K562 (cell line): Measurements from ENCODE around the gene NKAPL. TPM values are rescaled to one million over a fixed set of nuclear protein-coding genes. Genes with fewer than 3 reads are reported as not detected.

ENCODE experiments used
- CREBBP ChIP-seq: IDR thresholded peaks from one replicate; pipeline ENCODE4 v1.6.1; 2012; ENCODE audit warnings: low read depth, mild to moderate bottlenecking, control low read depth, inconsistent platforms, low read length
- CTBP1 ChIP-seq: fragments of 450-650 bp; IDR thresholded peaks from 2 replicates; pipeline ENCODE4 v1.6.1; 2016; ENCODE audit warnings: borderline replicate concordance
- GTF2A2 ChIP-seq: IDR thresholded peaks from 2 replicates; pipeline ENCODE4 v1.6.1; 2016; ENCODE audit warnings: mild to moderate bottlenecking, missing genetic modification characterization, missing compliant biosample characterization
- HNRNPH1 ChIP-seq: fragments of 200-400 bp; formaldehyde crosslinking; optimal IDR thresholded peaks from 2 replicates; pipeline ENCODE3; 2017; ENCODE audit warnings: low read depth, mild to moderate bottlenecking, low read length, moderate library complexity
- SAFB2 ChIP-seq: fragments of 200-400 bp; formaldehyde crosslinking; IDR thresholded peaks from 2 replicates; pipeline ENCODE4 v1.6.1; 2018; ENCODE audit warnings: borderline replicate concordance, low read length, low read depth, moderate library complexity; ENCODE audit not compliant: severe bottlenecking
- ZNF174 ChIP-seq: fragments of 250-450 bp; sonication (Bioruptor Pico); IDR thresholded peaks from 2 replicates; pipeline ENCODE4 v1.4.0; 2020; ENCODE audit warnings: mild to moderate bottlenecking
- ZNF239 ChIP-seq: fragments of 250-450 bp; sonication (Bioruptor Pico); IDR thresholded peaks from 2 replicates; pipeline ENCODE4 v1.4.0; 2020; ENCODE audit warnings: mild to moderate bottlenecking
- ZNF507 ChIP-seq: conservative IDR thresholded peaks from 2 replicates; pipeline ENCODE4 v1.6.1; 2017; ENCODE audit warnings: missing genetic modification characterization, missing compliant biosample characterization
- ZNF75A ChIP-seq: fragments of 450-650 bp; formaldehyde crosslinking; IDR thresholded peaks from 2 replicates; pipeline ENCODE4 v1.4.0; 2020; ENCODE audit warnings: mild to moderate bottlenecking
- polyA plus RNA-seq, 8 experiments: library from polyadenylated mRNA; depleted of rRNA in 4 of 8; stranded (reverse) in 5 of 8; unstranded in 3 of 8; fragments of >200 nt; fragmentation: Nextera tagmentation in 2 of 8; fragmentation: Illumina TruSeq in 1 of 8; extraction: Ambion mirVana in 2 of 8; extraction: Trizol in 1 of 8; gene quantifications; 2 replicates each; pipeline versions ENCODE4 v1.2.1 to v1.2.3, GENCODE V29; 2011 to 2014; ENCODE audit warnings: inconsistent platforms in 1 of 8, missing spikeins in 1 of 8
- total RNA-seq, 7 experiments: library from RNA; depleted of rRNA in 6 of 7; stranded (reverse); fragments of >200 nt in 6 of 7; fragmentation: Illumina TruSeq in 2 of 7; extraction: Trizol in 2 of 7; gene quantifications; 2 replicates each; pipeline versions ENCODE4 v1.2.1 to v1.2.3, GENCODE V29; 2011 to 2021; ENCODE audit warnings: low replicate concordance in 1 of 7
- TF ChIP-seq, protein P1 (sequence below): sonication (generic); formaldehyde crosslinking; IDR thresholded peaks from 2 replicates; pipeline ENCODE4 v1.8.0; 2022; ENCODE audit warnings: missing genetic modification reagents, mild to moderate bottlenecking, borderline replicate concordance
- TF ChIP-seq, protein P2 (sequence below), 2 experiments: fragments of 450-650 bp in 1 of 2; sonication (generic) in 1 of 2; formaldehyde crosslinking in 1 of 2; IDR thresholded peaks in 1 of 2; conservative IDR thresholded peaks in 1 of 2; 2 replicates each; pipeline versions ENCODE4 v1.6.1 to v1.8.1; 2016 to 2023; ENCODE audit warnings: mild to moderate bottlenecking in 2 of 2, moderate library complexity in 2 of 2, inconsistent platforms in 1 of 2, missing genetic modification reagents in 1 of 2
- TF ChIP-seq, protein P3 (sequence below), 3 experiments: fragments of 200-800 bp in 1 of 3; fragments of 250-450 bp in 1 of 3; fragments of 450-650 bp in 1 of 3; sonication (Bioruptor Pico) in 1 of 3; sonication (Bioruptor generic) in 1 of 3; formaldehyde crosslinking in 1 of 3; IDR thresholded peaks; 2 replicates each; pipeline versions ENCODE4 v1.6.1 to v1.8.0; 2016 to 2022; ENCODE audit warnings: mild to moderate bottlenecking in 2 of 3, missing genetic modification characterization in 2 of 3, missing compliant biosample characterization in 1 of 3, moderate library complexity in 1 of 3
- TF ChIP-seq, protein P4 (sequence below): fragments of 250-450 bp; sonication (Bioruptor Pico); IDR thresholded peaks from 2 replicates; pipeline ENCODE4 v1.5.0; 2020; ENCODE audit warnings: mild to moderate bottlenecking
- TF ChIP-seq, protein P5 (sequence below): fragments of 250-450 bp; sonication (Bioruptor Pico); IDR thresholded peaks from 2 replicates; pipeline ENCODE4 v1.8.0; 2022; ENCODE audit warnings: inconsistent platforms, mild to moderate bottlenecking, moderate library complexity, borderline replicate concordance

NKAPL gene
- total and polyA plus RNA-seq, 9 of the 15 experiments (the other 6 are each of a cell fraction or from before 2014, with no cell fraction given) = not detected

DNA sequence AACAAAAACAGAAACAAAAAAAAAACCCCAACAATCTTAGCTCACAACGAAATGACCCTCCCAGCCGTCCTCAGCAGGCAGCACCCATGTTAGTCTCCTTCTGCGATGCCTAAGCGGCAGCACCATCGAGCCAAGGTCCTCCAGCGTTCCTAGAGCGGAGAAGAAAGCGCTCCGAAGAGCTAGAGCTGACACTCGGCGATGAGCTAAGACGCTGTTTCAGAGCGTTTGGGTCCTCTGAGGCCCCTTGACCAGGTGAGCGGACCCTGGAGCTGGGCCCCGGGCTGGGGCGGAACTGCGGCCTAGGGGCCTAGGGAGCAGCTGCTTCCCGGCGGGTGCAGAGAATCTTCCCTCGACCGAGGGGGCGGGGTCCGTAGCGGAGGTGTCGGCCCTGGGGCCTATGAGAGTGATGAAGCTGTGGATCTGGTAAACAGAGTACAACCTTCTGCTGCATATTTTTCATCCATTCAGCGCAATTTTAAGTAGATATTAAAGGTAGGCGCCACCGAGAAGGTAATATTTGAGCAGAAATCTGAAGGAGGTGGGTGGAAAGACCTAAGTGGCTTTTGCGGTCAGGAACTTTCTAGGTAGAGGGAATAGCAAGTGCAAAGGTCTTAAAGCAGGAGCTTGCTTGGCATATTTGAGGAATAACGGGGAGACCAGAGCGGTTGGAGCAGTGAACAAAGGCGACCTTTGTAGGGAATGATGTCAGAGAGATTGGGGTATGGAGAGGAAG is 8.0 kb downstream of the NKAPL start, which contains the start of gene ZSCAN26 (continued):
- TF ChIP-seq, protein P1, sequence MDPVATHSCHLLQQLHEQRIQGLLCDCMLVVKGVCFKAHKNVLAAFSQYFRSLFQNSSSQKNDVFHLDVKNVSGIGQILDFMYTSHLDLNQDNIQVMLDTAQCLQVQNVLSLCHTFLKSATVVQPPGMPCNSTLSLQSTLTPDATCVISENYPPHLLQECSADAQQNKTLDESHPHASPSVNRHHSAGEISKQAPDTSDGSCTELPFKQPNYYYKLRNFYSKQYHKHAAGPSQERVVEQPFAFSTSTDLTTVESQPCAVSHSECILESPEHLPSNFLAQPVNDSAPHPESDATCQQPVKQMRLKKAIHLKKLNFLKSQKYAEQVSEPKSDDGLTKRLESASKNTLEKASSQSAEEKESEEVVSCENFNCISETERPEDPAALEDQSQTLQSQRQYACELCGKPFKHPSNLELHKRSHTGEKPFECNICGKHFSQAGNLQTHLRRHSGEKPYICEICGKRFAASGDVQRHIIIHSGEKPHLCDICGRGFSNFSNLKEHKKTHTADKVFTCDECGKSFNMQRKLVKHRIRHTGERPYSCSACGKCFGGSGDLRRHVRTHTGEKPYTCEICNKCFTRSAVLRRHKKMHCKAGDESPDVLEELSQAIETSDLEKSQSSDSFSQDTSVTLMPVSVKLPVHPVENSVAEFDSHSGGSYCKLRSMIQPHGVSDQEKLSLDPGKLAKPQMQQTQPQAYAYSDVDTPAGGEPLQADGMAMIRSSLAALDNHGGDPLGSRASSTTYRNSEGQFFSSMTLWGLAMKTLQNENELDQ = no peak
- no peak for TF ChIP-seq ZNF174
- TF ChIP-seq HNRNPH1 = no peak
- TF ChIP-seq ZNF75A = 0 out of 2 replicates have a peak, but pooled peaks have one; percentile 32
- TF ChIP-seq, protein P2, sequence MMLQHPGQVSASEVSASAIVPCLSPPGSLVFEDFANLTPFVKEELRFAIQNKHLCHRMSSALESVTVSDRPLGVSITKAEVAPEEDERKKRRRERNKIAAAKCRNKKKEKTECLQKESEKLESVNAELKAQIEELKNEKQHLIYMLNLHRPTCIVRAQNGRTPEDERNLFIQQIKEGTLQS (IDR thresholded peaks at IDR 0.05) = peak; percentile 25; the same call in 1 of the 2 replicates
- TF ChIP-seq, protein P2 (CRISPR knock-in tag; conservative IDR thresholded peaks at IDR 0.05) = peak; percentile 69; the same call in 1 of the 2 replicates
- TF ChIP-seq ZNF239 (CRISPR knock-in tag) = 0 out of 2 replicates have a peak, but pooled peaks have one; percentile 29
- TF ChIP-seq, protein P3, sequence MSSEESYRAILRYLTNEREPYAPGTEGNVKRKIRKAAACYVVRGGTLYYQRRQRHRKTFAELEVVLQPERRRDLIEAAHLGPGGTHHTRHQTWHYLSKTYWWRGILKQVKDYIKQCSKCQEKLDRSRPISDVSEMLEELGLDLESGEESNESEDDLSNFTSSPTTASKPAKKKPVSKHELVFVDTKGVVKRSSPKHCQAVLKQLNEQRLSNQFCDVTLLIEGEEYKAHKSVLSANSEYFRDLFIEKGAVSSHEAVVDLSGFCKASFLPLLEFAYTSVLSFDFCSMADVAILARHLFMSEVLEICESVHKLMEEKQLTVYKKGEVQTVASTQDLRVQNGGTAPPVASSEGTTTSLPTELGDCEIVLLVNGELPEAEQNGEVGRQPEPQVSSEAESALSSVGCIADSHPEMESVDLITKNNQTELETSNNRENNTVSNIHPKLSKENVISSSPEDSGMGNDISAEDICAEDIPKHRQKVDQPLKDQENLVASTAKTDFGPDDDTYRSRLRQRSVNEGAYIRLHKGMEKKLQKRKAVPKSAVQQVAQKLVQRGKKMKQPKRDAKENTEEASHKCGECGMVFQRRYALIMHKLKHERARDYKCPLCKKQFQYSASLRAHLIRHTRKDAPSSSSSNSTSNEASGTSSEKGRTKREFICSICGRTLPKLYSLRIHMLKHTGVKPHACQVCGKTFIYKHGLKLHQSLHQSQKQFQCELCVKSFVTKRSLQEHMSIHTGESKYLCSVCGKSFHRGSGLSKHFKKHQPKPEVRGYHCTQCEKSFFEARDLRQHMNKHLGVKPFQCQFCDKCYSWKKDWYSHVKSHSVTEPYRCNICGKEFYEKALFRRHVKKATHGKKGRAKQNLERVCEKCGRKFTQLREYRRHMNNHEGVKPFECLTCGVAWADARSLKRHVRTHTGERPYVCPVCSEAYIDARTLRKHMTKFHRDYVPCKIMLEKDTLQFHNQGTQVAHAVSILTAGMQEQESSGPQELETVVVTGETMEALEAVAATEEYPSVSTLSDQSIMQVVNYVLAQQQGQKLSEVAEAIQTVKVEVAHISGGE (CRISPR knock-in tag; IDR thresholded peaks at IDR 0.05) = peak in 2 of 3 experiments; percentile 37 to 69; a peak in 2 of 6 replicates
- peak; percentile 92 for TF ChIP-seq CTBP1
- TF ChIP-seq CREBBP = no peak
- TF ChIP-seq, protein P4, sequence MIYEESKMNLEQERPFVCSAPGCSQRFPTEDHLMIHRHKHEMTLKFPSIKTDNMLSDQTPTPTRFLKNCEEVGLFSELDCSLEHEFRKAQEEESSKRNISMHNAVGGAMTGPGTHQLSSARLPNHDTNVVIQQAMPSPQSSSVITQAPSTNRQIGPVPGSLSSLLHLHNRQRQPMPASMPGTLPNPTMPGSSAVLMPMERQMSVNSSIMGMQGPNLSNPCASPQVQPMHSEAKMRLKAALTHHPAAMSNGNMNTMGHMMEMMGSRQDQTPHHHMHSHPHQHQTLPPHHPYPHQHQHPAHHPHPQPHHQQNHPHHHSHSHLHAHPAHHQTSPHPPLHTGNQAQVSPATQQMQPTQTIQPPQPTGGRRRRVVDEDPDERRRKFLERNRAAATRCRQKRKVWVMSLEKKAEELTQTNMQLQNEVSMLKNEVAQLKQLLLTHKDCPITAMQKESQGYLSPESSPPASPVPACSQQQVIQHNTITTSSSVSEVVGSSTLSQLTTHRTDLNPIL (CRISPR knock-in tag) = no peak
- no peak for TF ChIP-seq GTF2A2 (tag)
- TF ChIP-seq ZNF507 (tag) = no peak
- TF ChIP-seq, protein P5, sequence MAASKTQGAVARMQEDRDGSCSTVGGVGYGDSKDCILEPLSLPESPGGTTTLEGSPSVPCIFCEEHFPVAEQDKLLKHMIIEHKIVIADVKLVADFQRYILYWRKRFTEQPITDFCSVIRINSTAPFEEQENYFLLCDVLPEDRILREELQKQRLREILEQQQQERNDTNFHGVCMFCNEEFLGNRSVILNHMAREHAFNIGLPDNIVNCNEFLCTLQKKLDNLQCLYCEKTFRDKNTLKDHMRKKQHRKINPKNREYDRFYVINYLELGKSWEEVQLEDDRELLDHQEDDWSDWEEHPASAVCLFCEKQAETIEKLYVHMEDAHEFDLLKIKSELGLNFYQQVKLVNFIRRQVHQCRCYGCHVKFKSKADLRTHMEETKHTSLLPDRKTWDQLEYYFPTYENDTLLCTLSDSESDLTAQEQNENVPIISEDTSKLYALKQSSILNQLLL (CRISPR knock-in tag) = no peak
- no peak for TF ChIP-seq SAFB2
